GM23338 (cell line): ENCODE measurements around the gene ATP5PD. TPM values are rescaled to one million over a fixed set of nuclear protein-coding genes. Genes with fewer than 3 reads are reported as not detected.

Experiments
- ATAC-seq: fragments of 200-7000 bp; cut with Tn5 transposase; 3 replicates; pipeline ENCODE4 v1.9.1; 2020
- DNase-seq: peaks from one replicate; pipeline ENCODE4 v3.0.0-alpha.2; 2015; ENCODE audit warnings: low spot score
- H2AFZ ChIP-seq: fragments of 200-600 bp; sonication (generic); 2 replicates; pipeline ENCODE4 v1.8.0; 2016; ENCODE audit warnings: antibody characterized with exemption, mild to moderate bottlenecking, moderate library complexity
- H3F3A ChIP-seq: fragments of 200-600 bp; sonication (generic); replicated peaks from 2 replicates; pipeline ENCODE4 v1.8.0; 2017; ENCODE audit warnings: antibody characterized with exemption, mixed run types, low read depth
- H3K27ac ChIP-seq: fragments of 200-600 bp; sonication (generic); 2 replicates; pipeline ENCODE4 v1.6.1; 2016; ENCODE audit warnings: low read depth
- H3K27me3 ChIP-seq: fragments of 200-600 bp; sonication (generic); 2 replicates; pipeline ENCODE4 v1.8.0; 2016; ENCODE audit warnings: mild to moderate bottlenecking, mixed run types, moderate library complexity; ENCODE audit not compliant: insufficient read depth
- H3K36me3 ChIP-seq: fragments of 200-600 bp; sonication (generic); 2 replicates; pipeline ENCODE4 v1.8.0; 2016; ENCODE audit warnings: mild to moderate bottlenecking; ENCODE audit not compliant: insufficient read depth
- H3K4me1 ChIP-seq: fragments of 200-600 bp; sonication (generic); 2 replicates; pipeline ENCODE4 v1.8.0; 2016; ENCODE audit warnings: mild to moderate bottlenecking, moderate library complexity; ENCODE audit not compliant: insufficient read depth
- H3K4me2 ChIP-seq: fragments of 200-600 bp; sonication (generic); 2 replicates; pipeline ENCODE4 v1.7.1; 2017; ENCODE audit warnings: mixed run types
- H3K4me3 ChIP-seq: fragments of 200-600 bp; sonication (generic); 2 replicates; pipeline ENCODE4 v1.6.1; 2016; ENCODE audit warnings: mixed run types
- H3K79me2 ChIP-seq: fragments of 200-600 bp; sonication (generic); replicated peaks from 2 replicates; pipeline ENCODE4 v1.8.0; 2017; ENCODE audit warnings: mild to moderate bottlenecking; ENCODE audit not compliant: insufficient read depth
- H3K9me2 ChIP-seq: fragments of 200-600 bp; sonication (generic); 2 replicates; pipeline ENCODE4 v1.8.0; 2017; ENCODE audit not compliant: insufficient read depth
- H4K20me1 ChIP-seq: fragments of 200-600 bp; sonication (generic); replicated peaks from 2 replicates; pipeline ENCODE4 v1.8.0; 2017; ENCODE audit warnings: mild to moderate bottlenecking; ENCODE audit not compliant: insufficient read depth
- H3K27ac Mint-ChIP-seq: 2 replicates; pipeline ENCODE4 v1.8.0; 2020; ENCODE audit warnings: inconsistent platforms, mild to moderate bottlenecking, moderate library complexity, mixed read lengths
- H3K27me3 Mint-ChIP-seq: 3 replicates; pipeline ENCODE4 v1.8.0; 2022; ENCODE audit warnings: low read depth, mild to moderate bottlenecking, moderate library complexity, mixed read lengths, inconsistent platforms; ENCODE audit not compliant: insufficient read depth, poor library complexity
- H3K36me3 Mint-ChIP-seq: 3 replicates; pipeline ENCODE4 v1.8.0; 2021; ENCODE audit warnings: low read depth, mild to moderate bottlenecking, inconsistent platforms, moderate library complexity, mixed read lengths
- H3K4me1 Mint-ChIP-seq: 3 replicates; pipeline ENCODE4 v1.8.0; 2020; ENCODE audit warnings: mild to moderate bottlenecking, inconsistent platforms, mixed read lengths
- H3K4me3 Mint-ChIP-seq: 3 replicates; pipeline ENCODE4 v1.8.0; 2021; ENCODE audit warnings: moderate library complexity, mild to moderate bottlenecking, inconsistent platforms, mixed read lengths
- H3K9me3 Mint-ChIP-seq: 3 replicates; pipeline ENCODE4 v1.8.0; 2020; ENCODE audit warnings: moderate library complexity, mild to moderate bottlenecking, inconsistent platforms, mixed read lengths
- CREB1 ChIP-seq: fragments of 250-450 bp; sonication (Bioruptor Pico); IDR thresholded peaks from 2 replicates; pipeline ENCODE4 v1.5.0; 2020; ENCODE audit warnings: low read depth, mild to moderate bottlenecking, moderate library complexity
- JUNB ChIP-seq: IDR thresholded peaks from one replicate; pipeline ENCODE4 v1.6.1; 2016; ENCODE audit warnings: antibody characterized with exemption; ENCODE audit not compliant: unreplicated experiment
- NANOG ChIP-seq: IDR thresholded peaks from 2 replicates; pipeline ENCODE4 v1.6.1; 2016; ENCODE audit warnings: antibody characterized with exemption, borderline replicate concordance
- POLR2AphosphoS5 ChIP-seq: IDR thresholded peaks from 2 replicates; pipeline ENCODE4 v1.6.1; 2016; ENCODE audit warnings: antibody characterized with exemption, low read depth
- STAT1 ChIP-seq: IDR thresholded peaks from one replicate; pipeline ENCODE4 v1.6.1; 2016; ENCODE audit warnings: antibody characterized with exemption; ENCODE audit not compliant: unreplicated experiment
- ZNF114 ChIP-seq: fragments of 250-450 bp; sonication (Bioruptor Pico); IDR thresholded peaks from 2 replicates; pipeline ENCODE4 v1.5.0; 2020; ENCODE audit warnings: mild to moderate bottlenecking, moderate library complexity
- ZNF331 ChIP-seq: fragments of 250-450 bp; sonication (Bioruptor Pico); IDR thresholded peaks from 2 replicates; pipeline ENCODE4 v1.5.0; 2020; ENCODE audit warnings: low read depth, mild to moderate bottlenecking, moderate library complexity
- polyA plus RNA-seq: library from polyadenylated mRNA; unstranded; fragments of >200 nt; fragmentation: Nextera tagmentation; extraction: Ambion mirVana; gene quantifications from 2 replicates; pipeline ENCODE4 v1.2.1, GENCODE V29; 2016
- total RNA-seq: library from RNA; depleted of rRNA; stranded (reverse); fragments of >200 nt; shearing (Covaris generic); gene quantifications from 2 replicates; pipeline ENCODE4 v1.2.3, GENCODE V29; 2014
- TF ChIP-seq, protein P1 (sequence below): IDR thresholded peaks from one replicate; pipeline ENCODE4 v1.6.1; 2018; ENCODE audit warnings: antibody characterized with exemption; ENCODE audit not compliant: unreplicated experiment
- TF ChIP-seq, protein P2 (sequence below): IDR thresholded peaks from 2 replicates; pipeline ENCODE4 v1.6.1; 2016; ENCODE audit warnings: antibody characterized with exemption
- TF ChIP-seq, protein P3 (sequence below): fragments of 250-450 bp; sonication (Bioruptor Pico); IDR thresholded peaks from 2 replicates; pipeline ENCODE4 v1.5.0; 2020; ENCODE audit warnings: mild to moderate bottlenecking, moderate library complexity

The ATP5PD gene
- total and polyA plus RNA-seq, 2 experiments from 2014 or later: 244 to 1,144 TPM

DNA sequence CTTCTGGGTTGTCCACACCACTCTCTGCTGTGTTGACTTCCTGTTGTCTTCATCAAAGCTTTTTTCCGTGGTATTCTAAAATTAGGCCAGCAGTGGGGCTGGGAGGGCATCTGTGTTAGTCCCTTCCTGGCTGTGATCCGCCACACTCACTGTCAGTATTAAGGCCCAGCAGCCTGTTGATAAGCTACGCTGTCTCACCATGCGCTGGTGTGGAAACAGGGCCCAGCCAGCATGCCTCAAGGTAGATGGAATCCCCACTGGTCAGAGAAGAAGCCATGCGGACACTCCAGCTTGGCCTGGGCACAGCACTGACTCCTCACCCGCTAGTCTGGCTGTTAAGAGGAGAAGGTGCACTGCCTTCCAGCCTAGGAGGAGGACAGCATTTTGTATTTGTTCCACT lies 48.0 kb downstream of the ATP5PD start (continued):
- TF ChIP-seq, protein P1, sequence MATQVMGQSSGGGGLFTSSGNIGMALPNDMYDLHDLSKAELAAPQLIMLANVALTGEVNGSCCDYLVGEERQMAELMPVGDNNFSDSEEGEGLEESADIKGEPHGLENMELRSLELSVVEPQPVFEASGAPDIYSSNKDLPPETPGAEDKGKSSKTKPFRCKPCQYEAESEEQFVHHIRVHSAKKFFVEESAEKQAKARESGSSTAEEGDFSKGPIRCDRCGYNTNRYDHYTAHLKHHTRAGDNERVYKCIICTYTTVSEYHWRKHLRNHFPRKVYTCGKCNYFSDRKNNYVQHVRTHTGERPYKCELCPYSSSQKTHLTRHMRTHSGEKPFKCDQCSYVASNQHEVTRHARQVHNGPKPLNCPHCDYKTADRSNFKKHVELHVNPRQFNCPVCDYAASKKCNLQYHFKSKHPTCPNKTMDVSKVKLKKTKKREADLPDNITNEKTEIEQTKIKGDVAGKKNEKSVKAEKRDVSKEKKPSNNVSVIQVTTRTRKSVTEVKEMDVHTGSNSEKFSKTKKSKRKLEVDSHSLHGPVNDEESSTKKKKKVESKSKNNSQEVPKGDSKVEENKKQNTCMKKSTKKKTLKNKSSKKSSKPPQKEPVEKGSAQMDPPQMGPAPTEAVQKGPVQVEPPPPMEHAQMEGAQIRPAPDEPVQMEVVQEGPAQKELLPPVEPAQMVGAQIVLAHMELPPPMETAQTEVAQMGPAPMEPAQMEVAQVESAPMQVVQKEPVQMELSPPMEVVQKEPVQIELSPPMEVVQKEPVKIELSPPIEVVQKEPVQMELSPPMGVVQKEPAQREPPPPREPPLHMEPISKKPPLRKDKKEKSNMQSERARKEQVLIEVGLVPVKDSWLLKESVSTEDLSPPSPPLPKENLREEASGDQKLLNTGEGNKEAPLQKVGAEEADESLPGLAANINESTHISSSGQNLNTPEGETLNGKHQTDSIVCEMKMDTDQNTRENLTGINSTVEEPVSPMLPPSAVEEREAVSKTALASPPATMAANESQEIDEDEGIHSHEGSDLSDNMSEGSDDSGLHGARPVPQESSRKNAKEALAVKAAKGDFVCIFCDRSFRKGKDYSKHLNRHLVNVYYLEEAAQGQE: no peak

DNA sequence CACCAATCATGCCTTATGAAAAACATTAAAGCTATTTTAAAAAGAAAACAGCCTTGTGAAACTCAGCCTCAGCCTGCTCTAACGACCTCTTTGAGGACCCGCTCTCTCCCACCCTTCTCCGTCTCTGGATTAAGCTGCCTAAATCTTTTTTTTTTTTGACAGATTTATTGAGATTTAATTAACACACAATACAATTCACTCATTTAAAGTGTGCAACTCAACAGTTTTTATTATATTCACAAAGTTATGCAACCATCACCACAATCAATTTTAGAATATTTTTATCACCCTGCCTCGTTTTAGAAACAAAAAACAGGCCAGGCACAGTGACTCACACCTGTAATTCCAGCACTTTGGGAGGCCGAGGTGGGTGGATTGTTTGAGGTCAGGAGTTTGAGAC lies 50.9 kb downstream of the ATP5PD start:
- Histone ChIP-seq H3K79me2 (0 out of 2 replicates have a peak, but pooled peaks cover 3% of the 10 kb centered on the region), H3K4me2 (no peak overlapping the region), H3K4me1 (no peaks in the 10 kb centered on the region), H3K9me2 (no peaks in the 10 kb centered on the region), H3K36me3 (peaks cover 3% of the 10 kb centered on the region; the same call in 1 of the 2 replicates), H3K27ac (no peak overlapping the region), H4K20me1 (peaks cover 20% of the 10 kb centered on the region; the same call in 1 of the 2 replicates), H2AFZ (no peak overlapping the region), H3K27me3 (no peaks in the 10 kb centered on the region), H3F3A (no peaks in the 10 kb centered on the region), H3K4me3 (no peak overlapping the region)
- Mint-ChIP-seq H3K27ac (no peak overlapping the region), H3K9me3 (no peaks in the 10 kb centered on the region), H3K4me3 (no peak overlapping the region), H3K4me1 (peaks cover 7% of the 10 kb centered on the region; the same call in 2 of the 3 replicates), H3K36me3 (peaks cover 3% of the 10 kb centered on the region; the same call in 1 of the 3 replicates), H3K27me3 (peaks cover 2% of the 10 kb centered on the region)
- no peak for DNase-seq
- no peak for ATAC-seq
- TF ChIP-seq STAT1: no peak
- TF ChIP-seq, protein P2, sequence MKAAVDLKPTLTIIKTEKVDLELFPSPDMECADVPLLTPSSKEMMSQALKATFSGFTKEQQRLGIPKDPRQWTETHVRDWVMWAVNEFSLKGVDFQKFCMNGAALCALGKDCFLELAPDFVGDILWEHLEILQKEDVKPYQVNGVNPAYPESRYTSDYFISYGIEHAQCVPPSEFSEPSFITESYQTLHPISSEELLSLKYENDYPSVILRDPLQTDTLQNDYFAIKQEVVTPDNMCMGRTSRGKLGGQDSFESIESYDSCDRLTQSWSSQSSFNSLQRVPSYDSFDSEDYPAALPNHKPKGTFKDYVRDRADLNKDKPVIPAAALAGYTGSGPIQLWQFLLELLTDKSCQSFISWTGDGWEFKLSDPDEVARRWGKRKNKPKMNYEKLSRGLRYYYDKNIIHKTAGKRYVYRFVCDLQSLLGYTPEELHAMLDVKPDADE: no peak
- TF ChIP-seq CREB1 (CRISPR knock-in tag): no peak
- TF ChIP-seq, protein P1: no peak
- TF ChIP-seq ZNF114 (CRISPR knock-in tag): no peak
- TF ChIP-seq POLR2AphosphoS5: no peak
- TF ChIP-seq NANOG: no peak
- TF ChIP-seq, protein P3, sequence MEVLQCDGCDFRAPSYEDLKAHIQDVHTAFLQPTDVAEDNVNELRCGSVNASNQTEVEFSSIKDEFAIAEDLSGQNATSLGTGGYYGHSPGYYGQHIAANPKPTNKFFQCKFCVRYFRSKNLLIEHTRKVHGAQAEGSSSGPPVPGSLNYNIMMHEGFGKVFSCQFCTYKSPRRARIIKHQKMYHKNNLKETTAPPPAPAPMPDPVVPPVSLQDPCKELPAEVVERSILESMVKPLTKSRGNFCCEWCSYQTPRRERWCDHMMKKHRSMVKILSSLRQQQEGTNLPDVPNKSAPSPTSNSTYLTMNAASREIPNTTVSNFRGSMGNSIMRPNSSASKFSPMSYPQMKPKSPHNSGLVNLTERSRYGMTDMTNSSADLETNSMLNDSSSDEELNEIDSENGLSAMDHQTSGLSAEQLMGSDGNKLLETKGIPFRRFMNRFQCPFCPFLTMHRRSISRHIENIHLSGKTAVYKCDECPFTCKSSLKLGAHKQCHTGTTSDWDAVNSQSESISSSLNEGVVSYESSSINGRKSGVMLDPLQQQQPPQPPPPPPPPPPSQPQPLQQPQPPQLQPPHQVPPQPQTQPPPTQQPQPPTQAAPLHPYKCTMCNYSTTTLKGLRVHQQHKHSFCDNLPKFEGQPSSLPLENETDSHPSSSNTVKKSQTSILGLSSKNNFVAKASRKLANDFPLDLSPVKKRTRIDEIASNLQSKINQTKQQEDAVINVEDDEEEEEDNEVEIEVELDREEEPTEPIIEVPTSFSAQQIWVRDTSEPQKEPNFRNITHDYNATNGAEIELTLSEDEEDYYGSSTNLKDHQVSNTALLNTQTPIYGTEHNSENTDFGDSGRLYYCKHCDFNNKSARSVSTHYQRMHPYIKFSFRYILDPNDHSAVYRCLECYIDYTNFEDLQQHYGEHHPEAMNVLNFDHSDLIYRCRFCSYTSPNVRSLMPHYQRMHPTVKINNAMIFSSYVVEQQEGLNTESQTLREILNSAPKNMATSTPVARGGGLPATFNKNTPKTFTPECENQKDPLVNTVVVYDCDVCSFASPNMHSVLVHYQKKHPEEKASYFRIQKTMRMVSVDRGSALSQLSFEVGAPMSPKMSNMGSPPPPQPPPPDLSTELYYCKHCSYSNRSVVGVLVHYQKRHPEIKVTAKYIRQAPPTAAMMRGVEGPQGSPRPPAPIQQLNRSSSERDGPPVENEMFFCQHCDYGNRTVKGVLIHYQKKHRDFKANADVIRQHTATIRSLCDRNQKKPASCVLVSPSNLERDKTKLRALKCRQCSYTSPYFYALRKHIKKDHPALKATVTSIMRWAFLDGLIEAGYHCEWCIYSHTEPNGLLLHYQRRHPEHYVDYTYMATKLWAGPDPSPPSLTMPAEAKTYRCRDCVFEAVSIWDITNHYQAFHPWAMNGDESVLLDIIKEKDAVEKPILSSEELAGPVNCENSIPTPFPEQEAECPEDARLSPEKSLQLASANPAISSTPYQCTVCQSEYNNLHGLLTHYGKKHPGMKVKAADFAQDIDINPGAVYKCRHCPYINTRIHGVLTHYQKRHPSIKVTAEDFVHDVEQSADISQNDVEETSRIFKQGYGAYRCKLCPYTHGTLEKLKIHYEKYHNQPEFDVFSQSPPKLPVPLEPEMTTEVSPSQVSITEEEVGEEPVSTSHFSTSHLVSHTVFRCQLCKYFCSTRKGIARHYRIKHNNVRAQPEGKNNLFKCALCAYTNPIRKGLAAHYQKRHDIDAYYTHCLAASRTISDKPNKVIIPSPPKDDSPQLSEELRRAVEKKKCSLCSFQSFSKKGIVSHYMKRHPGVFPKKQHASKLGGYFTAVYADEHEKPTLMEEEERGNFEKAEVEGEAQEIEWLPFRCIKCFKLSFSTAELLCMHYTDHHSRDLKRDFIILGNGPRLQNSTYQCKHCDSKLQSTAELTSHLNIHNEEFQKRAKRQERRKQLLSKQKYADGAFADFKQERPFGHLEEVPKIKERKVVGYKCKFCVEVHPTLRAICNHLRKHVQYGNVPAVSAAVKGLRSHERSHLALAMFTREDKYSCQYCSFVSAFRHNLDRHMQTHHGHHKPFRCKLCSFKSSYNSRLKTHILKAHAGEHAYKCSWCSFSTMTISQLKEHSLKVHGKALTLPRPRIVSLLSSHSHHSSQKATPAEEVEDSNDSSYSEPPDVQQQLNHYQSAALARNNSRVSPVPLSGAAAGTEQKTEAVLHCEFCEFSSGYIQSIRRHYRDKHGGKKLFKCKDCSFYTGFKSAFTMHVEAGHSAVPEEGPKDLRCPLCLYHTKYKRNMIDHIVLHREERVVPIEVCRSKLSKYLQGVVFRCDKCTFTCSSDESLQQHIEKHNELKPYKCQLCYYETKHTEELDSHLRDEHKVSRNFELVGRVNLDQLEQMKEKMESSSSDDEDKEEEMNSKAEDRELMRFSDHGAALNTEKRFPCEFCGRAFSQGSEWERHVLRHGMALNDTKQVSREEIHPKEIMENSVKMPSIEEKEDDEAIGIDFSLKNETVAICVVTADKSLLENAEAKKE (CRISPR knock-in tag): no peak
- TF ChIP-seq JUNB: no peak
- TF ChIP-seq ZNF331 (CRISPR knock-in tag): no peak
